GM19468 (cell line): ENCODE results near the gene MBLAC1.

Experiments used
- ATAC-seq: cut with Tn5 transposase; IDR thresholded peaks from one replicate; pipeline ENCODE4 v1.9.1; 2021; ENCODE audit warnings: mild to moderate bottlenecking, moderate library complexity, moderate number of reproducible peaks; ENCODE audit not compliant: unreplicated experiment; ENCODE audit errors: extremely low read depth

Gene MBLAC1

DNA sequence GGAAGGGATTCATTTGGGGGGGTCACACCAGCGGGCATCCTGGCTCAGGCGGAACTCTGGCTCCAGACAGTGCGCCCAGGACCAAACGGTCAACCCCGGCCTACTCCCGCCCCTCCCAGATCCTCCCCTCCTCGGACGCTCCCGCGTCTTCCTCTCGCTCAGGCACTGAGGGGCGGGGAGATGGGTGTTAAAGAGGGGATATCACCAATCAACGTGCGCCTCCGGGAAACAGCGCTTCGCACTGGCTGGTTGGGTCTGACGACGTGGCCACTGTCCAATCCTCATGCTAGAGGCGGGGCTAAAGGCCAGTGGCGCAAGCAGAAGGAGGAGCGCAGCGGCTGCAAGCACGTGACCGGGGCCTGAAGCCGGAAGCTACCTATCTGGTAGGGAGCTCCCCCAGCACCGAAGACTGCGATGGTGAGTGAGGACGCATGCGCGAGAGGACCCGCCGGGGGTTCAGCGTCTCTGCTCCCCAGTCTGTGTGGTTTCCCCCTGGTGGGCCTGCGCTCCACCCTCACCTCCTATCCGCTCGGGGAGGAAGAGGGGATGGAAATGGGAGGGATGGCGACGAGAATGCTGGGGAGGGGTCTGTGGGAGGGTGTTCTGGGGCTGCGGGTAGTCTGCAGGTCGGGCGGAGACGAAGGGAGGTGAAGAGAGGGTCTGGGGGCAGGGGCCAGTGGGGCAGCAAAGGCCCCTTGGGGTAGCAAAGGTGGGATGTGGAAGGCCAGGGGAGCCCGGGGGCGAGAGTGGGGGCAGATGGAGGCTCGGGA is 22.0 kb downstream of the MBLAC1 start, which contains the start of gene LAMTOR4:
Gene LAMTOR4, plus strand, starts transcription at position 360 of the 770 bp plus-strand sequence. Its CDS starts 55 bp downstream, at position 415.
- peak; percentile 96 for ATAC-seq

DNA sequence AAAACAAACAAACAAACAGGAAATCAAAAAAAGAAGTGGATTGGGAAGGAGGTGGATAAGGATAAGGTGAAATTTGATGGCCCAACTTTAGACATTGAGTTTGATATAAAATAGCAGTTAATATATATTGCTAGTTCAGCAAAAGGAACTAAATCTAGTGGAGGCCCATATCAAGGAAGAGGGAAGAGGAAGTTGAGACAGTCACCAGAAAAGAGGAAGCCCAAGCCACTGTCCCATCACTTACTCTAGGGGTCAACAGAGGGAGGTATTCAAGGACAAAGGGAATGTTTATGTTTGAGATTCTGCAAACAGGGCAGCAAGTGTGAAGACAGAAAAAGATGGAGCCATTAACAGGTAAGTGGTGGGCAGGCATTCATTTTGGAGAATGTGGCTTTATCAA is 25.6 kb downstream of the MBLAC1 start:
- no peak for ATAC-seq

GRCh38 chr7:100152937-100153666 is 26.3 kb downstream of the MBLAC1 start:
- no peak for ATAC-seq

DNA sequence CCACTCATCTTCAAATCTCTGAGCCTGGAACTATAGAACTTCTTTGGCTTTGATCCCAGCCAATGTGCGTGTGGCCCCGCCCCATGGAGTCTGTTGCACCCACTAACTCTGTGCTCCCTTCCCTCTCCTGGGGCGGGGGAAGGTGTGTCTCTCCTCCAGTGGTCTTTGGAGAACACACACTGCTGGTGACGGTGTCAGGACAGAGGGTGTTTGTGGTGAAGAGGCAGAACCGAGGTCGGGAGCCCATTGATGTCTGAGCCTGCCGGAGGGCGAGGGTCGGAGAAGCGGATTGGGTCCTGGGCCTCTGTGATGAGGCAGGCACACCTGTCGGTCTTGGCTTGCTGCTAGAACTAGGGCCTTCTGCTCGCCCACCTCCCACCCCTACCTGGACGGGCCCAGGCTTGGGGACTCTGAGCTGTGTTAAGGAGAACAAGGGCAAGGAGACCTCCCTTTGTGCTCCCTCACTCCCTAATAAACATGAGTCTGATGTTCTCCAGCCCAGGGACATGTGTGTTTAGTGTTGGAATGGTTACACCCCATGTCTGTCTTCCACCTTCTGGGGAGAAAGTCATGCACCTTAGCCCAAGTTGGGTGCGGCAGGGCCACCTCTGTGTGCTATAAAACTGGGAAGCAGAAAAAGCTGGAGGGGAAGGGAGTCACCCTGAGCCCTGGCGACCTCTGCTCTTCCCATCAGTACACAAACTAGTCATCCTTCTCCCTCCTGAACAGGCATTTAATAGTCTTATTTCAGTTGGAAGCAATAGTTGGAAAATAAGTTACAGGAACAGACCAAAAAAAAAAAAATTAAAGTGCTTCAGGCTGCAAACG is 27.2 kb downstream of the MBLAC1 start:
- ATAC-seq, result no peak

GRCh38 chr7:100154651-100155491 is 28.1 kb downstream of the MBLAC1 start:
- ATAC-seq, result no peak

DNA sequence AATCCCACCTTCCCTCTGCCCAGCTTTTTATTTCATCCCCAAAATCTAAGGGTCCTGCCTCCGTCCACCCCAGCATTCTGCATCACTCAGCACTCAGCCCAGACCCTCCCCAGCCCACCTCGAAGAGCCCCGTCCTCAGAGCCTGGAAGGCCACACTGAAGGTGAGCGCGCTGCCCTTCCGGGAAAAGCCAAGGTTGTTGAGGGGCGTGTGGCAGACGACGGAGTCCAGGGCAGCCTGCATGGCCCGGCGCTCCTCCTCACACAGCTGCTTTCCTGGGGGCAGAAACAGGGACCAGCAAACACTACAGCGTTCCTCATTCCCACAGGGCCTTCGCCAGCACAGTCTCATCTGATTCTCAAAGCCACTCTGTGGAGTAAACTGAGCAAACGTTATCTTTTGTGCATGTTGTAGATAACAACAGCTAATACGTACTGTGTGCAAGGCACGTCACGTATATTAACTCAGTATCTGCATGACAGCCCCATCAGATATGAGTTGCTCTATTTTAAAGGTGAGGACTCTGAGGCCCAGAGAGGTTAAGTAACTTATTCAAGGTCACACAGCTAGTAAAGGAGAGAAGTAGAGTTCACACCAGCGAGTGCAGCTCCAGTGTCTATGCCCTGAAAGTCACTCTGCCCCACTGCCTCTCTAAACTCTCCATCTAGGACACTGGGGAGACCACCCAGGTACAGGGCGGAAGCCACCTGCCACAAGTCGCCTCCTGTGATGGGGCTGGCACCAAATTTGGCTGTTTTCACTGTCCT is 29.0 kb downstream of the MBLAC1 start:
- ATAC-seq, result no peak

- no peak for ATAC-seq
Measured at GRCh38 chr7:100156331-100157068, 29.7 kb downstream of the MBLAC1 start.

- no peak for ATAC-seq
Measured at GRCh38 chr7:100157069-100157333, 30.2 kb downstream of the MBLAC1 start.

DNA sequence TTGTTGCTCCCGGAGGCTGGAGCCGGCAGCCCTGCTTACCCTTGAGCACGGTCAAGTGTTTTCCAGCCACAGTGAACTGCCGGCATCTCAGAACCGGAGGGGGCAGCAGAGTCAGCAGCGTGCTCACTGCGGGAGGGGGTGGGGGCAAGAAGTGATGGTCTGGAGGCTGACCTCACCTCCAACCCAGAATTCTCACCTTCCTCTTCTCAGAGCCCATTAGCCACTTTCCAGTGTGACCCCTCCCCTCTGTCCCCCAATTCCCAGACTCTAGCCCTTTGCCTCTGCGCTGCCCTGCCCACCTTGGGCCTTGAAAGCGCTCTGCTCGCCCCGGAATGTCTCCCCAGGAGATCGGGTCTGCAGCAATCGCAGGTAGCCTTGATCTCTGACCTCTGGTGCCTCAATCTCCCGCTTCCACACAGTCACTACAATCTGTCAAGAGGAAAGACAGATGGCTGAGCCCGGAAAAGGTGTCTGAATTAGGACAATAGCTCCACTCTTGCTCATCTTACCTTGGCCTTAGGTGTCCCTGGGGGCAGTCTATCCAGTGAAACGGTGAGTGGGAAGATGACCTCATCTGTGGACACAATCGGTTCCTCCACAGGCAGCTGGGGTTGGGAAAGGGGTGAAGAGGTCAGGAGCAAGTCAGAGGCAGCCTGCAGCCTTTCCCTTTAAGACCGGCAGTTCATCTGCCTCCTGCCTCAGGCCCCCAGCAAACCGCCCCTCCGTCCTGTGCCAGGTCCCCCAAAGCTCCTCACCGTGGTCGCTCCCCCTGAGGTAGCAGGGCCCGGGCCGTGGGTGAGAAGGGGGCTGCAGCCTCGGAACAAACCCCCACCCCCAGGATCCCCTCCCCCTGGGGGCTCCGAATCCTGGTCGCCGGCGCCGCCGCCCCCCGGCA is 30.8 kb downstream of the MBLAC1 start:
- no peak for ATAC-seq

DNA sequence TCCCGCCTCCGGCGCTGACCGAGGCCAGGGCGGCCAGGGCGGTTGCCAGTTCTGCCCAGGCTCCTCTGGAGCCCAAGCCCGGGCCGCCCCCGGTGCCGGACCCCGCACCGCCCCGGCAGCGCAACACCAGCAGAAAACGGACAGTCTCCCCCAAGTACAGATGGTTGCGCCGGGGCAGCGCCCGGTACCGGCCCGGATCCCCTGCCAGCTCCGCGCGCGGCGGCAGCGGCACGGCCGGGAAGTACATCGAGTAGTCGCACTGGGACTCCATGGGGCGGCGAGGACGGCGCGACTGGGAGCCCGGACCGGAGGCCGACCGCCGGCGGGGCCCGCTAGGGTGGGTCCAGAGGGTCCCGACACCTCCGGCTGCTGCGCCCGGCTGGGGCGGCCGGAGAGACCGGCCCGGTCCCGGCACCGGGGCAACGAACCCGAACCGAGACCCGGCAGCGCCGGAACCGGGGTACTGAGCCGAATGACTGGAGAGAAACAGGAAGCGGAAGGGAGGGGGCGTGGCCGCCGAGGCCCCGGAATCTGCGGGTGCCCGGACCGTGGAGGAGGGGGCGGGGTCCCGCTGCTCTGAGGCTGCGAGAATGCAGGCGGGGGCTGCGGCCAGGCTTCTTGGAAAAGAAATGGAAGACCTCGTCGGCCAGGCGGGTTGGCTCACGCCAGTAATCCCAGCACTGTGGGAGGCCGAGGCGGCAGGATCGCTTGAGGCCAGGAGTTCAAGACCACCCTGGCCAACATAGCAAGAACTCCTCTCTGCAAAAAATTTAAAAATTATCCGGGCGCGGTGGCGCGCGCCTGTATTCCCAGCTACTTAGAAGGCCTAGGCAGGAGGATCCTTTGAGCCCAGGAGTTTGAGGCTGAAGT is 31.7 kb downstream of the MBLAC1 start, which contains the start of gene TRAPPC14:
Gene TRAPPC14, minus strand, starts transcription at position 495 of the 870 bp plus-strand sequence. Its CDS starts 224 bp downstream, at position 271.
- peak; percentile 65 for ATAC-seq

GRCh38 chr7:100159099-100159623 is 32.4 kb downstream of the MBLAC1 start:
- no peak for ATAC-seq

DNA sequence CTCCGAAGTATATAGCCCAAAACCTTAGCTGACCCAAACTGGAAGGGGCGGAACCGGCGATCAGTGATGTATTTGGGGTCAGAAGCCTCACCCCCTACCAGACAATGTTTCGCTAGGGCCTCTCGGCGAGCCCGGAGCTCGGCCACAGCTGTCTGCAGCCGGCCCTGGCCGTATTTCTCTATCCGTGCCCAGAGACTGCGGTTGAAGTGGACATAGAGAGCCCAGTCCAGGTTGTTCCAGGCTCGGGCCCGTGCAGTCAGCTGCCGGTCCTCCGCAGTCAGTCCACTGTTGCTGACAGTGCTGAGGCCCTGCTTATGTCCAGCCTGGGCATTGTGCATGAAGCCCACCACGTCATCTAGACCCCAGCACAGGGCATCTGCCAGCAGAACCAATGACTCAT is 33.3 kb downstream of the MBLAC1 start:
- no peak for ATAC-seq

- no peak for ATAC-seq
Measured at GRCh38 chr7:100163006-100163531, 36.3 kb downstream of the MBLAC1 start.

GRCh38 chr7:100163871-100164270 is 37.1 kb downstream of the MBLAC1 start:
- no peak for ATAC-seq

DNA sequence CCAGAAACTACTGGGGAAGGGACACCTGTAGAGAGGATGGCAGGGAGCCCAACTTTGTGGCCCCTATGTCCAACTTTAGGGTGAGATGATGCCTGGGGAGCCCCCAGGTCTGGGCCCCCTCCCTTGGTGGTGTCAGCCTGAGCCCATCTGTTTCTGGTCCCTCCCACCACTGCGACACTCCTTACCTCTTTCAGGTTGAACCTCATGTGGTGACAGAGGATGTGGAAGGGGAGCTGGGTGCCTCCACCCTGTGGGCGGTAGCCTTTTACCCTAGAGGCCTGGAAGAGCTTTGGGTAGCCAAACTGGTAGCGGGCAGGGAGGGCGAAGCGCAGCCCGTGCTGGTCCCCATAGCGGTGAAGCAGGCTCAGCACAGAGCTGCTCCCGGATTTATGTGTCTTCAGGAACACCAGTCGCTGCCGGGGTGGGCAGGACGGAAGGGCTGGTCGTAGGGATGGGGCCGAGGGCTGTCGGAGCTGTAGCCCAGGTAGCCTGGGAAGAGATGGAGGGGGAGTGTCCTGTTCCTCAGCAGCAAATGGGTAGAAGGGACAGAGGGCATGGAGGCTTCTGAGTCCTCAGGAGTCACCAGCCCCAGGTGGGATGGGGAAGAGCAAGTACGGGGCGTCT is 39.7 kb downstream of the MBLAC1 start:
- ATAC-seq, result no peak
